Glutamatergic neuron (in vitro differentiated cells): ENCODE data around the gene LRRC61. TPM values are rescaled to one million over a fixed set of nuclear protein-coding genes. Genes with fewer than 3 reads are reported as not detected.

ENCODE experiments used
- DNase-seq: peaks from one replicate; pipeline ENCODE4 v3.0.0; 2022
- H3K27ac Mint-ChIP-seq: one replicate; pipeline ENCODE4 v1.8.0; 2020; ENCODE audit warnings: mild to moderate bottlenecking, mixed read lengths, inconsistent platforms; ENCODE audit not compliant: unreplicated experiment
- H3K27me3 Mint-ChIP-seq: one replicate; pipeline ENCODE4 v1.8.0; 2020; ENCODE audit warnings: mild to moderate bottlenecking, moderate library complexity, mixed read lengths, inconsistent platforms; ENCODE audit not compliant: unreplicated experiment
- H3K36me3 Mint-ChIP-seq: one replicate; pipeline ENCODE4 v1.8.0; 2020; ENCODE audit warnings: mild to moderate bottlenecking, mixed read lengths, inconsistent platforms; ENCODE audit not compliant: unreplicated experiment
- H3K4me1 Mint-ChIP-seq: one replicate; pipeline ENCODE4 v1.8.0; 2020; ENCODE audit warnings: mild to moderate bottlenecking, low read depth, mixed read lengths, inconsistent platforms; ENCODE audit not compliant: unreplicated experiment
- H3K4me3 Mint-ChIP-seq: one replicate; pipeline ENCODE4 v1.8.0; 2020; ENCODE audit warnings: mild to moderate bottlenecking, mixed read lengths, inconsistent platforms; ENCODE audit not compliant: unreplicated experiment
- H3K9me3 Mint-ChIP-seq: one replicate; pipeline ENCODE4 v1.8.0; 2020; ENCODE audit warnings: mild to moderate bottlenecking, moderate library complexity, mixed read lengths, inconsistent platforms; ENCODE audit not compliant: unreplicated experiment
- total RNA-seq: library from RNA; stranded (reverse); fragmentation: NEBNext Ultra II Directional; extraction: Animal tissue kit (Norgen Biotek cat#: 25700); gene quantifications from one replicate; pipeline ENCODE4 v1.2.1, GENCODE V29; 2021; ENCODE audit not compliant: unreplicated experiment
- TF ChIP-seq, protein P1 (sequence below): fragments of 200-600 bp; sonication (generic); IDR thresholded peaks from one replicate; pipeline ENCODE4 v1.5.0; 2021; ENCODE audit not compliant: partially characterized antibody, unreplicated experiment

The LRRC61 gene
- total RNA-seq, 1 donor from 2014 or later = 10.2 TPM

- TF ChIP-seq, protein P1, sequence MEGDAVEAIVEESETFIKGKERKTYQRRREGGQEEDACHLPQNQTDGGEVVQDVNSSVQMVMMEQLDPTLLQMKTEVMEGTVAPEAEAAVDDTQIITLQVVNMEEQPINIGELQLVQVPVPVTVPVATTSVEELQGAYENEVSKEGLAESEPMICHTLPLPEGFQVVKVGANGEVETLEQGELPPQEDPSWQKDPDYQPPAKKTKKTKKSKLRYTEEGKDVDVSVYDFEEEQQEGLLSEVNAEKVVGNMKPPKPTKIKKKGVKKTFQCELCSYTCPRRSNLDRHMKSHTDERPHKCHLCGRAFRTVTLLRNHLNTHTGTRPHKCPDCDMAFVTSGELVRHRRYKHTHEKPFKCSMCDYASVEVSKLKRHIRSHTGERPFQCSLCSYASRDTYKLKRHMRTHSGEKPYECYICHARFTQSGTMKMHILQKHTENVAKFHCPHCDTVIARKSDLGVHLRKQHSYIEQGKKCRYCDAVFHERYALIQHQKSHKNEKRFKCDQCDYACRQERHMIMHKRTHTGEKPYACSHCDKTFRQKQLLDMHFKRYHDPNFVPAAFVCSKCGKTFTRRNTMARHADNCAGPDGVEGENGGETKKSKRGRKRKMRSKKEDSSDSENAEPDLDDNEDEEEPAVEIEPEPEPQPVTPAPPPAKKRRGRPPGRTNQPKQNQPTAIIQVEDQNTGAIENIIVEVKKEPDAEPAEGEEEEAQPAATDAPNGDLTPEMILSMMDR = no peak
- Mint-ChIP-seq H3K9me3 (no peaks in the 10 kb centered on the region), H3K36me3 (no peaks in the 10 kb centered on the region), H3K4me1 (peaks cover 3% of the 10 kb centered on the region), H3K4me3 (no peak overlapping the region), H3K27ac (no peak overlapping the region), H3K27me3 (peaks cover 5% of the 10 kb centered on the region)
- DNase-seq = no peak
Observed at GRCh38 chr7:150329331-150330120, 6.4 kb downstream of the LRRC61 start.

GRCh38 chr7:150330211-150330885 lies 7.2 kb downstream of the LRRC61 start:
- Mint-ChIP-seq H3K27ac (no peak overlapping the region), H3K4me1 (no peaks in the 10 kb centered on the region), H3K27me3 (peaks cover 6% of the 10 kb centered on the region), H3K36me3 (no peaks in the 10 kb centered on the region), H3K4me3 (no peak overlapping the region), H3K9me3 (peaks cover 2% of the 10 kb centered on the region)
- TF ChIP-seq, protein P1 = no peak
- DNase-seq = no peak

GRCh38 chr7:150332852-150333635 lies 9.9 kb downstream of the LRRC61 start:
- peaks cover 2% of the 10 kb centered on the region for H3K9me3 Mint-ChIP-seq

GRCh38 chr7:150333659-150334058 lies 10.5 kb downstream of the LRRC61 start:
- peaks cover 17% of the 10 kb centered on the region for H3K4me1 Mint-ChIP-seq
- H3K4me3 Mint-ChIP-seq = no peak overlapping the region
- H3K36me3 Mint-ChIP-seq = no peaks in the 10 kb centered on the region
- peaks cover 2% of the 10 kb centered on the region for H3K9me3 Mint-ChIP-seq
- TF ChIP-seq, protein P1 = no peak
- peaks cover 13% of the 10 kb centered on the region for H3K27me3 Mint-ChIP-seq
- H3K27ac Mint-ChIP-seq = no peak overlapping the region
- no peak for DNase-seq

More at GRCh38 chr7:150332852-150333635, 9.9 kb downstream of the LRRC61 start:
- TF ChIP-seq, protein P1 = no peak
- peaks cover 12% of the 10 kb centered on the region for H3K27me3 Mint-ChIP-seq
- peaks cover 15% of the 10 kb centered on the region for H3K4me1 Mint-ChIP-seq
- H3K4me3 Mint-ChIP-seq = no peak overlapping the region
- DNase-seq = no peak
- H3K36me3 Mint-ChIP-seq = no peaks in the 10 kb centered on the region
- no peak overlapping the region for H3K27ac Mint-ChIP-seq
